ENCODE data around the gene SECISBP2. TPM values are rescaled to one million over a fixed set of nuclear protein-coding genes. Genes with fewer than 3 reads are reported as not detected.

The SECISBP2 gene
- total and polyA plus RNA-seq, 2 of the 13 experiments (the other 11 are each of a cell fraction or from before 2014, with no cell fraction given): 32.4 to 38.0 TPM

- peak; percentile 66; the same call in 1 of the 2 replicates for TF ChIP-seq ARID3A (IDR thresholded peaks at IDR 0.05; ENCODE audit: low read depth, low read length)
- TF ChIP-seq RXRA (CRISPR knock-in tag; IDR thresholded peaks at IDR 0.05): peak; percentile 79; the same call in 1 of the 2 replicates
- TF ChIP-seq ZNF275 (CRISPR knock-in tag; IDR thresholded peaks at IDR 0.05; ENCODE audit: borderline replicate concordance): no peak
- TF ChIP-seq RBAK (CRISPR knock-in tag; IDR thresholded peaks at IDR 0.05): no peak; the same call in 1 of the 2 replicates
- TF ChIP-seq GZF1 (CRISPR knock-in tag; IDR thresholded peaks at IDR 0.05): no peak
- TF ChIP-seq SP4 (CRISPR knock-in tag; IDR thresholded peaks at IDR 0.05): no peak
- TF ChIP-seq ZBTB25 (CRISPR knock-in tag; IDR thresholded peaks at IDR 0.05): peak; percentile 79
- TF ChIP-seq RCOR2 (CRISPR knock-in tag; IDR thresholded peaks at IDR 0.05): peak; percentile 87
- peak; percentile 96 for TF ChIP-seq PPARG (CRISPR knock-in tag; conservative IDR thresholded peaks at IDR 0.05)
- TF ChIP-seq DNMT3B (CRISPR knock-in tag; conservative IDR thresholded peaks at IDR 0.05): no peak
- peak; percentile 64 for TF ChIP-seq ATF1 (CRISPR knock-in tag; IDR thresholded peaks at IDR 0.05)
- peak; percentile 64; the same call in 1 of the 2 replicates for TF ChIP-seq KAT2B (IDR thresholded peaks at IDR 0.05; ENCODE audit: borderline replicate concordance, low read depth, low read length)
- peak; percentile 52 for TF ChIP-seq JARID2 (CRISPR knock-in tag; IDR thresholded peaks at IDR 0.05; ENCODE audit: insufficient replicate concordance)
- TF ChIP-seq HMG20B (CRISPR knock-in tag; conservative IDR thresholded peaks at IDR 0.05): peak; percentile 69; the same call in 1 of the 2 replicates
- TF ChIP-seq ZNF460 (CRISPR knock-in tag; IDR thresholded peaks at IDR 0.05; ENCODE audit: borderline replicate concordance): peak; percentile 52; the same call in 1 of the 2 replicates
- no peak for TF ChIP-seq ZNF75D (CRISPR knock-in tag; IDR thresholded peaks at IDR 0.05; ENCODE audit: borderline replicate concordance)
- no peak for TF ChIP-seq STAT6 (CRISPR knock-in tag; IDR thresholded peaks at IDR 0.05; ENCODE audit: borderline replicate concordance)
- peak; percentile 27; the same call in 1 of the 2 replicates for TF ChIP-seq AKAP8 (CRISPR knock-in tag; IDR thresholded peaks at IDR 0.05)
- TF ChIP-seq ZNF441 (CRISPR knock-in tag; IDR thresholded peaks at IDR 0.05; ENCODE audit: borderline replicate concordance): peak; percentile 63; the same call in 1 of the 2 replicates
- peak; percentile 90 for TF ChIP-seq KDM6A (CRISPR knock-in tag; IDR thresholded peaks at IDR 0.05; ENCODE audit: low read depth)
- no peak for TF ChIP-seq ZNF160 (CRISPR knock-in tag; IDR thresholded peaks at IDR 0.05)
- no peak for TF ChIP-seq ZNF567 (CRISPR knock-in tag; IDR thresholded peaks at IDR 0.05; ENCODE audit: borderline replicate concordance)
- peak; percentile 100 for TF ChIP-seq SALL1 (CRISPR knock-in tag; IDR thresholded peaks at IDR 0.05)
- TF ChIP-seq ZNF136 (CRISPR knock-in tag; IDR thresholded peaks at IDR 0.05; ENCODE audit: low read depth): 0 out of 2 replicates have a peak, but pooled peaks have one; percentile 57
Measured at GRCh38 chr9:89357331-89358197, 39.3 kb downstream of the SECISBP2 start (continued).
